ENCODE measurements around the gene HTATIP2. TPM values are rescaled to one million over a fixed set of nuclear protein-coding genes. Genes with fewer than 3 reads are reported as not detected.

HTATIP2 gene
- polyA plus RNA-seq, 1 of the 3 experiments (the other 2 are of a cell fraction): not detected

DNA sequence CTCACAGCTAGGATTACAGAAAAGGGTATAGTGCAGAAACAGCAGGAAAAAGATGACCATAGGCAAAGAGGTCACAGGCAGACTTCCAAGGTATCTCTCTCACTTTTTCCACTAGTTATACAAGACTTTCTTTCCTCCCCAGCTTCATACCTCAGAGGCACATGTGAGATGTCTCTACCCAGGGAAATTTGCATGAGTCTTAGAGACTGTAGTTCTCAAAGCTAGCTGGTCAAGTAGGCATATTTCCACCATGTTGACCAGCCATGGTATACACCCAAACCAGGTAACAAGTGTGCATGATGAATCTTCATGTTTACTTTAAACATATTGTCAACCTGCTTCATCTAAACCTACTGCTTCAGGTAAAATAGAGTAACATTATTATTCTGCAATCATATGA, 51.9 kb downstream of the HTATIP2 start:
- no peak for TF ChIP-seq GABPA (IDR thresholded peaks at IDR 0.05; ENCODE audit: low read depth)
- TF ChIP-seq, protein P1, sequence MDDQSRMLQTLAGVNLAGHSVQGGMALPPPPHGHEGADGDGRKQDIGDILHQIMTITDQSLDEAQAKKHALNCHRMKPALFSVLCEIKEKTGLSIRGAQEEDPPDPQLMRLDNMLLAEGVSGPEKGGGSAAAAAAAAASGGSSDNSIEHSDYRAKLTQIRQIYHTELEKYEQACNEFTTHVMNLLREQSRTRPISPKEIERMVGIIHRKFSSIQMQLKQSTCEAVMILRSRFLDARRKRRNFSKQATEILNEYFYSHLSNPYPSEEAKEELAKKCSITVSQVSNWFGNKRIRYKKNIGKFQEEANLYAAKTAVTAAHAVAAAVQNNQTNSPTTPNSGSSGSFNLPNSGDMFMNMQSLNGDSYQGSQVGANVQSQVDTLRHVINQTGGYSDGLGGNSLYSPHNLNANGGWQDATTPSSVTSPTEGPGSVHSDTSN (IDR thresholded peaks at IDR 0.05): no peak
- no peak for TF ChIP-seq ELF1 (IDR thresholded peaks at IDR 0.05)
- TF ChIP-seq MEF2A (IDR thresholded peaks at IDR 0.05; ENCODE audit: borderline replicate concordance, low read depth): no peak
- TF ChIP-seq, protein P2, sequence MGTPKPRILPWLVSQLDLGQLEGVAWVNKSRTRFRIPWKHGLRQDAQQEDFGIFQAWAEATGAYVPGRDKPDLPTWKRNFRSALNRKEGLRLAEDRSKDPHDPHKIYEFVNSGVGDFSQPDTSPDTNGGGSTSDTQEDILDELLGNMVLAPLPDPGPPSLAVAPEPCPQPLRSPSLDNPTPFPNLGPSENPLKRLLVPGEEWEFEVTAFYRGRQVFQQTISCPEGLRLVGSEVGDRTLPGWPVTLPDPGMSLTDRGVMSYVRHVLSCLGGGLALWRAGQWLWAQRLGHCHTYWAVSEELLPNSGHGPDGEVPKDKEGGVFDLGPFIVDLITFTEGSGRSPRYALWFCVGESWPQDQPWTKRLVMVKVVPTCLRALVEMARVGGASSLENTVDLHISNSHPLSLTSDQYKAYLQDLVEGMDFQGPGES (IDR thresholded peaks at IDR 0.05; ENCODE audit: low read depth, low read length): no peak
- TF ChIP-seq NRF1 (IDR thresholded peaks at IDR 0.05; ENCODE audit: low read depth, low read length): no peak
- no peak for TF ChIP-seq EZH2phosphoT487 (IDR thresholded peaks at IDR 0.05; ENCODE audit: borderline replicate concordance, low read depth)
- TF ChIP-seq, protein P3, sequence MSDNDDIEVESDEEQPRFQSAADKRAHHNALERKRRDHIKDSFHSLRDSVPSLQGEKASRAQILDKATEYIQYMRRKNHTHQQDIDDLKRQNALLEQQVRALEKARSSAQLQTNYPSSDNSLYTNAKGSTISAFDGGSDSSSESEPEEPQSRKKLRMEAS (IDR thresholded peaks at IDR 0.05; ENCODE audit: low read depth): no peak
- no peak for TF ChIP-seq YY1 (IDR thresholded peaks at IDR 0.05; ENCODE audit: low read depth)
- TF ChIP-seq, protein P4, sequence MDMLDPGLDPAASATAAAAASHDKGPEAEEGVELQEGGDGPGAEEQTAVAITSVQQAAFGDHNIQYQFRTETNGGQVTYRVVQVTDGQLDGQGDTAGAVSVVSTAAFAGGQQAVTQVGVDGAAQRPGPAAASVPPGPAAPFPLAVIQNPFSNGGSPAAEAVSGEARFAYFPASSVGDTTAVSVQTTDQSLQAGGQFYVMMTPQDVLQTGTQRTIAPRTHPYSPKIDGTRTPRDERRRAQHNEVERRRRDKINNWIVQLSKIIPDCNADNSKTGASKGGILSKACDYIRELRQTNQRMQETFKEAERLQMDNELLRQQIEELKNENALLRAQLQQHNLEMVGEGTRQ (IDR thresholded peaks at IDR 0.05; ENCODE audit: borderline replicate concordance, low read depth, low read length): no peak
- TF ChIP-seq TEAD4 (IDR thresholded peaks at IDR 0.05; ENCODE audit: borderline replicate concordance, insufficient read depth): no peak
- TF ChIP-seq SMC3 (IDR thresholded peaks at IDR 0.05; ENCODE audit: low read depth, low read length): no peak
- no peaks in the 10 kb centered on the region for H3K9me2 ChIP-seq
- ChIA-PET POLR2A (no interaction called here), CTCF (no interaction called here)
- no peaks in the 10 kb centered on the region for H4K20me1 ChIP-seq (ENCODE audit: insufficient read depth)
- no peak overlapping the region for H2AFZ ChIP-seq (ENCODE audit: low read depth)
- H3K27ac ChIP-seq (ENCODE audit: low read depth in 2 of 2, low read length in 1 of 2): no peak overlapping the region
- H3F3A ChIP-seq (replicated peaks; ENCODE audit: insufficient read depth): no peaks in the 10 kb centered on the region
- H3K9me3 ChIP-seq: no peaks in the 10 kb centered on the region
- H3K4me3 ChIP-seq (ENCODE audit: low read depth in 2 of 2, low read length in 1 of 2): no peak overlapping the region
- H3K4me1 ChIP-seq (ENCODE audit: control insufficient read depth in 1 of 2, insufficient read depth in 2 of 2, low read depth in 1 of 2, low read length in 1 of 2): peaks cover 0 to 8% of the 10 kb centered on the region in 2 experiments; a peak in 2 of 4 replicates
- H3K36me3 ChIP-seq (replicated peaks in 1 of 2; ENCODE audit: control insufficient read depth in 1 of 2, insufficient read depth in 2 of 2, low read length in 1 of 2): peaks cover 27 to 53% of the 10 kb centered on the region in 2 experiments
- no peaks in the 10 kb centered on the region for H3K27me3 ChIP-seq (ENCODE audit: insufficient read depth)
- H3K9ac ChIP-seq: no peak overlapping the region
- DNase-seq: no peak
- H3K4me2 ChIP-seq: no peak overlapping the region
- H3K79me2 ChIP-seq (ENCODE audit: insufficient read depth): no peaks in the 10 kb centered on the region

DNA sequence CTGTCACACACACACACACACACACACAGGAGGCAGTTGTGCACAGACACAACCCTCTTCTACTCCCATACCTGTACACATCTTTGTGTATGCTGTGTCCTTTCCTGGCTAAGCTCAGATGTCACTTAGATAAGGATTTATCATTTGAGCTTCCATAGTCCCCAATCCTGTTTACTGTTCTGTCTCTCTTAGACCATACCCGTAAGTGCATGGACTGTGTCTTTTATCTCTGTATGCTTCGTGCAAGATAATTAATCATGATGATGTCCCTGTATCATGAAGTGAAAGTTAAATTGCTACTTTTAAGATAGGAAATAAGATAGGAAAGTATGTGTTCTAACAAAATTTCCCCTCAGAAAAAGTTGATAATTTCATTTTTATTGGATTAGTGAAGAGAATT, 54.3 kb downstream of the HTATIP2 start:
- Histone ChIP-seq H3K4me2 (no peak overlapping the region), H3K27ac (ENCODE audit: low read depth in 2 of 2, low read length in 1 of 2) (peak overlapping the region in 1 of 2 experiments; percentile 34; a peak in 2 of 4 replicates), H3K9ac (no peak overlapping the region), H3K9me2 (no peaks in the 10 kb centered on the region), H3K4me1 (ENCODE audit: control insufficient read depth in 1 of 2, insufficient read depth in 2 of 2, low read depth in 1 of 2, low read length in 1 of 2) (peaks cover 0 to 8% of the 10 kb centered on the region in 2 experiments; a peak in 2 of 4 replicates), H4K20me1 (ENCODE audit: insufficient read depth) (no peaks in the 10 kb centered on the region), H3K4me3 (ENCODE audit: low read depth in 2 of 2, low read length in 1 of 2) (no peak overlapping the region), H2AFZ (ENCODE audit: low read depth) (no peak overlapping the region), H3K27me3 (ENCODE audit: insufficient read depth) (no peaks in the 10 kb centered on the region), H3K79me2 (ENCODE audit: insufficient read depth) (no peaks in the 10 kb centered on the region), H3F3A (replicated peaks; ENCODE audit: insufficient read depth) (no peaks in the 10 kb centered on the region), H3K9me3 (no peaks in the 10 kb centered on the region), H3K36me3 (replicated peaks in 1 of 2; ENCODE audit: control insufficient read depth in 1 of 2, insufficient read depth in 2 of 2, low read length in 1 of 2) (peaks cover 35 to 40% of the 10 kb centered on the region in 2 experiments)
- peak; percentile 50; the same call in 1 of the 2 replicates for TF ChIP-seq FOXJ3 (CRISPR knock-in tag; IDR thresholded peaks at IDR 0.05)
- peak in 1 of 2 experiments; percentile 72; a peak in 2 of 4 replicates for TF ChIP-seq EP300 (IDR thresholded peaks at IDR 0.05; ENCODE audit: borderline replicate concordance in 1 of 2, low read depth in 1 of 2, low read length in 1 of 2)
- TF ChIP-seq GATA2 (CRISPR knock-in tag; IDR thresholded peaks at IDR 0.05): peak; percentile 88
- TF ChIP-seq RCOR1 (IDR thresholded peaks at IDR 0.05; ENCODE audit: low read length): peak; percentile 50; the same call in 1 of the 2 replicates
- TF ChIP-seq SIN3A (IDR thresholded peaks at IDR 0.05; ENCODE audit: borderline replicate concordance, low read depth, low read length): no peak
- CTCF ChIA-PET: interaction anchor here (0.6 to 2.0 kb wide), 2 partner anchors 20 to 26 kb away, joined by 3 to 7 read pairs; no protein-coding TSS in a partner anchor
- DNase-seq: peak; percentile 29
- POLR2A ChIA-PET: no interaction called here
- WGBS (ENCODE audit: low lambda C conversion rate): 59% methylated on average over 2 of the region's 2 CpGs
